ENCODE measurements around the gene RBM23. TPM values are rescaled to one million over a fixed set of nuclear protein-coding genes. Genes with fewer than 3 reads are reported as not detected.
A peak's percentile ranks its signal among the peaks of the same experiment; 100 is the strongest.
"Not testable (repeated sequence)": the region's sequence is repeated elsewhere in the genome, so short reads cannot be mapped to it uniquely, and the experiment has no call there.

RBM23 gene
- total RNA-seq, 4 donors from 2014 or later, result 48.7 to 127 (median 85.9) TPM

DNA sequence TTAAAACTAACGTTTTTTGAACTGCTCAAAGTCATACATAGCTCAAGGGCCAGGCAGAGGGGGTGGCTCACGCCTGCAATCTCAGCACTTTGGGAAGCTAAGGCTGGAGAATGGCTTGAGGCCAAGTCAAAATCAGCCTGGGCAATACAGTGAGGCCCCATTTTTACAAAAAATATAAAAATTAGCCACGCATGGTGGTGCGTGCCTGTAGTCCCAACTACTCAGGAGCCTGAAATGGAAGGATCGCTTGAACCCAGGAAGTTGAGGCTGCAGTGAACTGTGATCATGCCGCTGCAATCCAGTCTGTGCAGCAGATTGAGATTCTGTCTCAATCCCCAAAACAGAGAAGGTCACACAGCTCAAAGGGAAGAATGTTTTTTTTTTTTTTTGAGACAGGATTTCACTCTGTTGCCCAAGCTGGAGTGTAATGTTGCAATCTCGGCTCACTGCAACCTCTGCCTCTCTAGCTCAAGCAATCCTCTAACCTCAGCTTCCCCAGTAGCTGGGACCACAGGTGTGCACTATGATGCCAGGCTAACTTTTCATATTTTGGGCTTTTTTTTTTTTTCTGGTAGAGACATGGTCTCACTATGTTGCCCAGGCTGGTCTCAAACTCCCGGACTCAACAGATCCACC lies 2.9 kb downstream of the RBM23 start:
- ATAC-seq (ENCODE audit: low FRiP score), result no peak
- TF ChIP-seq, protein P1, sequence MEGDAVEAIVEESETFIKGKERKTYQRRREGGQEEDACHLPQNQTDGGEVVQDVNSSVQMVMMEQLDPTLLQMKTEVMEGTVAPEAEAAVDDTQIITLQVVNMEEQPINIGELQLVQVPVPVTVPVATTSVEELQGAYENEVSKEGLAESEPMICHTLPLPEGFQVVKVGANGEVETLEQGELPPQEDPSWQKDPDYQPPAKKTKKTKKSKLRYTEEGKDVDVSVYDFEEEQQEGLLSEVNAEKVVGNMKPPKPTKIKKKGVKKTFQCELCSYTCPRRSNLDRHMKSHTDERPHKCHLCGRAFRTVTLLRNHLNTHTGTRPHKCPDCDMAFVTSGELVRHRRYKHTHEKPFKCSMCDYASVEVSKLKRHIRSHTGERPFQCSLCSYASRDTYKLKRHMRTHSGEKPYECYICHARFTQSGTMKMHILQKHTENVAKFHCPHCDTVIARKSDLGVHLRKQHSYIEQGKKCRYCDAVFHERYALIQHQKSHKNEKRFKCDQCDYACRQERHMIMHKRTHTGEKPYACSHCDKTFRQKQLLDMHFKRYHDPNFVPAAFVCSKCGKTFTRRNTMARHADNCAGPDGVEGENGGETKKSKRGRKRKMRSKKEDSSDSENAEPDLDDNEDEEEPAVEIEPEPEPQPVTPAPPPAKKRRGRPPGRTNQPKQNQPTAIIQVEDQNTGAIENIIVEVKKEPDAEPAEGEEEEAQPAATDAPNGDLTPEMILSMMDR (IDR thresholded peaks at IDR 0.05), result no peak
- DNase-seq (ENCODE audit: low spot score), result no peak

DNA sequence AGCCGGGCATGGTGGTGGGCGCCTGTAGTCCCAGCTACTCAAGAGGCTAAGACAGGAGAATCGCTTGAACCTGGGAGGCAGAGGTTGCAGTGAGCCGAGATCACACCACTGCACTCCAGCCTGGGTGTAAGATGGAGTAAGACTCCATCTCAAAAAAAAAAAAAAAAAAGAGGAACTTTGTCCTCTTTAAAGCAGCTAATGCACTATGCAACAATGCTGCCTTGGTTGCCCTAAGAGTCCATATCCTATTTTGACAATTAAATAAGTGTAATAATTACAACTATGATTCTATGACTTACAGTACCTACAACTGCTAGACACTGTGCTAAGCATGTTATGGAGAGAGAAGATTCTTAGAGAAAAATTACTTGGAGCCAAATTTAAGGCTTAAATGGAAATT lies 4.1 kb downstream of the RBM23 start:
- ATAC-seq (ENCODE audit: low FRiP score); DNase-seq (ENCODE audit: low spot score): not testable (repeated sequence)

DNA sequence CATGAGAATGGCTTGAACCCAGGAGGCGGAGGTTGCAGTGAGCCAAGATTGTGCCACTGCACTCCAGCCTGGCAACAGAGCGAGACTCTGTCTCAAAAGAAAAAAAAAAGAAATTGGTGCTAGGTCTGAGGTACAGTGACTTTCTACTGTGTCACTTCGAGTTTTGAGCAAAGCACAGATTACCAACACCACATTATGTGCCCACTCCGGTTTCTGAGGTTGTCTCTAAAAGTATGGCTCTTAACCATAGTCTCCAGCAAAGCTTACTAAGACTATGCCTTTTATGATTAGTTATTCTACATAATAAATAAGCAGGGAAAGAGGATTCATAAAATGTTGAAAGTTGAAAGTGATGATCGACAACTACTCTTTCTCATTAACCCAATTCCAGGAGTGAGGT lies 8.0 kb downstream of the RBM23 start:
- DNase-seq (ENCODE audit: low spot score) (no peak), ATAC-seq (ENCODE audit: low FRiP score) (no peak)
- TF ChIP-seq, protein P1 (IDR thresholded peaks at IDR 0.05), result no peak

DNA sequence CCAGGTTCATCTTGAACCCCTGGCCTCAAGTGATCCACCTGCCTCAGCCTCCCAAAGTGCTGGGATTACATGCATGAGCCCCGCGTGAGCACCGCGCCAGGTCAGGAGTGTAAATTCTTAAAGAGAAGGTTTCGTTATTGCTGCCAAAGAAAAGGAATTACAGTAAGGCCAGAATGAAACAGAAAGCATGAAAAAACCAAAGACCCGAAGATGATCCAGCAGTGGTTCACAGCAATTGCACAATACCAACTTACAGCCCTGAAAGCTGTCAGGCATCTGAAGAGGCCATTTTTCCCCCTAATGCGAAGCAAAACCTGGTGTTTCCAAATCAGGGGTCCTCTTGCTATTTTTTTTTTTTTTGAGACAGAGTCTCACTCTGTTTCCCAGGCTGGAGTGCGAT lies 10.3 kb downstream of the RBM23 start:
- TF ChIP-seq, protein P1 (IDR thresholded peaks at IDR 0.05), result no peak
- peak; percentile 62 for ATAC-seq (ENCODE audit: low FRiP score)
- no peak for DNase-seq (ENCODE audit: low spot score)

DNA sequence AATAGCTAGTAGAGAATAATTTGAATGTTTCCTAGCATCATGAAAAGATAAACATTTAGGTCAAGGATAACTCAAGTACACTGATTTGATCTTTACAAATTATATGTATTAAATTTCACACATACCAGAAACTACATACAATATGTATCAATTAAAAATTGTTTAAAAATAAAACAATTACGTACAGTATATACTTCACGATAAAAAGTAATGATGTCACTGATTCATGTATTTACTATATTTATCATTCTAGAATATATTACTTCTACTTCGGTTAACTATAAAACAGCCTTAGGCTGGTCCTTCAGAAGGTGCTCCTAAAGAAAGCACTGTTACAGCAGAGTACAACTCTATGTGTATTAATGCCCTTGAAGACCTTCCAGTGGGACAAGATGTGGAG lies 11.5 kb downstream of the RBM23 start:
- TF ChIP-seq, protein P1 (IDR thresholded peaks at IDR 0.05), result no peak
- ATAC-seq (ENCODE audit: low FRiP score), result no peak
- DNase-seq (ENCODE audit: low spot score), result no peak

DNA sequence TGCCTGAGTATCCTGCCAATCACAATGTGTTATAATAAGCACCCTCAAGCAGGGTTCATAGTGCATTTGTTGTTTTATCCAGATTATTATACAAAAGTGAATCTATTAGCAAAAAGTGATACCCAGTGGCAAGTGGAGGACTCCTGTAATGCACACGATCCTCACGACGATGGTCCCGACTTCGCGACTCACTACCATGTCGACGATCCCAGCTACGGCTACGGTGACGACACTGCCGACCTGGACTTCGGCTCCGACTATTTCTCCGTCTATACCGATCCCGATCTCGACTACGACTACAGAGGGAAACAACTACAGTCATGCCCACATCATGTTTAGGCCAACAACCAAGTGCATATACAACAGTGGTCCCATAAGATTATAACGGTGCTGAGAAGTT lies 12.9 kb downstream of the RBM23 start:
- no peak for ATAC-seq (ENCODE audit: low FRiP score)
- DNase-seq (ENCODE audit: low spot score), result no peak
- TF ChIP-seq, protein P1 (IDR thresholded peaks at IDR 0.05), result no peak

DNA sequence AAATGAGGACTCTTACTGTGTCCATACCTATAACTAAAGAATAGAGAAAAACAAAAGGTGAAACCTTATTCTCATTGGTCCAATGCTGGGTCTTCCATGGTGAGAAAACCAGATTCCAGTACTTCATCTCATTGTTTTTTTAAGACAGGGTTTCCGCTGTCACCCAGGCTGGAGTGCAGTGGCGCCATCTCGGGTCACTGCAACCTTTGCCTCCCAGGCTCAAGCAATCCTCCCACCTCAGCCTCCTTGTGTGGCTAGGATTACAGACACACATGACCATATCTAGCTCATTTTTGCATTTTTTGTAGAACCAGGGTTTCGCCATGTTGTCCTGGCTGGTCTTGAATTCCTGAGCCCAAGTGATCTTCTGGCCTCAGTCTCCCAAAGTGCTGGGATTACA lies 13.3 kb downstream of the RBM23 start:
- DNase-seq (ENCODE audit: low spot score) (no peak), ATAC-seq (ENCODE audit: low FRiP score) (no peak)
- TF ChIP-seq, protein P1 (IDR thresholded peaks at IDR 0.05), result no peak

DNA sequence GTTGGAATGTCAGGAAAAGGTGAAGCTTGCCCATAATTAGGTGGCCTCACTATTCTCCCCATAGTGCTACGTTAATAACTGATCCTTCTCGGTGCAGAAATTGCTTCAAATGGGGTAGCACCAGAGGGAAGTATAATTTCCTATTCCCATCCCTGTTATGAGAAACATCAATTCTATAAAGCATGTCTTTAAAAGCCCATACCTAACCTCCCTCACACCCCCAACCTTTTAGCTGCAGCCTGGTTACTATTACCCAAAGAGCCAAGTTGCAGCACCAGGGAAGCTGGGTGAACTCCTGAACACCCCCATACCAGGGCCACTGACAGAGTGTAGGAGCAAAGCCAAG lies 15.2 kb downstream of the RBM23 start:
- no peak for DNase-seq (ENCODE audit: low spot score)
- TF ChIP-seq, protein P1 (IDR thresholded peaks at IDR 0.05), result no peak
- ATAC-seq (ENCODE audit: low FRiP score), result no peak
